ENCODE data around the gene RASD1.

DNA sequence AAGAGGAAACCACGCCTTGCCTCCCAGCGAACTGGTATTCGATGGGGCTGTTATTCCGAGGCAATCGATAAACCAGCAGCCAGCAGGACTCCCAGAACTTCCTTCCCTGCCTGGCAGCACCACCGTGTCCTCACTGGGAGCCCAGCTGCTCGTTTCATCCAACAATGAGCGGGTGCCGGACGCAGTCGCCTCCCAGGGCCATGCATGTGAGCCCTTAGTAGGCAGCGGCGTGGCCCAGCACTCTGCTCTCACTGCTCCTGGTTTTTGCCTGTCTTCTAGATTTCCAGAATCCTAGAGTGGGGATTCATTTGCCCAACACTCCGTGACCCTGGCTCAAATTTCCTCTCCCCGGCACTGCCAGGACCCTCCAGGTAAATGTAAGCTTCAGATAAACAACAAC, 29.1 kb upstream of the RASD1 start:
- TF ChIP-seq POLR2AphosphoS5 (IDR thresholded peaks at IDR 0.05; ENCODE audit: low read depth, low read length) (no peak), TAF1 (IDR thresholded peaks at IDR 0.05; ENCODE audit: borderline replicate concordance, insufficient read depth, low read length) (no peak)
- TF ChIP-seq, protein P1, sequence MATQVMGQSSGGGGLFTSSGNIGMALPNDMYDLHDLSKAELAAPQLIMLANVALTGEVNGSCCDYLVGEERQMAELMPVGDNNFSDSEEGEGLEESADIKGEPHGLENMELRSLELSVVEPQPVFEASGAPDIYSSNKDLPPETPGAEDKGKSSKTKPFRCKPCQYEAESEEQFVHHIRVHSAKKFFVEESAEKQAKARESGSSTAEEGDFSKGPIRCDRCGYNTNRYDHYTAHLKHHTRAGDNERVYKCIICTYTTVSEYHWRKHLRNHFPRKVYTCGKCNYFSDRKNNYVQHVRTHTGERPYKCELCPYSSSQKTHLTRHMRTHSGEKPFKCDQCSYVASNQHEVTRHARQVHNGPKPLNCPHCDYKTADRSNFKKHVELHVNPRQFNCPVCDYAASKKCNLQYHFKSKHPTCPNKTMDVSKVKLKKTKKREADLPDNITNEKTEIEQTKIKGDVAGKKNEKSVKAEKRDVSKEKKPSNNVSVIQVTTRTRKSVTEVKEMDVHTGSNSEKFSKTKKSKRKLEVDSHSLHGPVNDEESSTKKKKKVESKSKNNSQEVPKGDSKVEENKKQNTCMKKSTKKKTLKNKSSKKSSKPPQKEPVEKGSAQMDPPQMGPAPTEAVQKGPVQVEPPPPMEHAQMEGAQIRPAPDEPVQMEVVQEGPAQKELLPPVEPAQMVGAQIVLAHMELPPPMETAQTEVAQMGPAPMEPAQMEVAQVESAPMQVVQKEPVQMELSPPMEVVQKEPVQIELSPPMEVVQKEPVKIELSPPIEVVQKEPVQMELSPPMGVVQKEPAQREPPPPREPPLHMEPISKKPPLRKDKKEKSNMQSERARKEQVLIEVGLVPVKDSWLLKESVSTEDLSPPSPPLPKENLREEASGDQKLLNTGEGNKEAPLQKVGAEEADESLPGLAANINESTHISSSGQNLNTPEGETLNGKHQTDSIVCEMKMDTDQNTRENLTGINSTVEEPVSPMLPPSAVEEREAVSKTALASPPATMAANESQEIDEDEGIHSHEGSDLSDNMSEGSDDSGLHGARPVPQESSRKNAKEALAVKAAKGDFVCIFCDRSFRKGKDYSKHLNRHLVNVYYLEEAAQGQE (IDR thresholded peaks at IDR 0.05; ENCODE audit: insufficient read depth in 1 of 2, low read depth in 2 of 2, low read length in 2 of 2): no peak
